Activated CD4-positive, alpha-beta T cell treated with anti-CD3 and anti-CD28 coated beads for 24 hours (primary cell): ENCODE data around the gene DHCR24.

Experiments
- DNase-seq, 2 donors: peaks; one replicate each; pipeline ENCODE4 v3.0.0-alpha.2; 2020; ENCODE audit warnings: low read depth in 2 of 2

DHCR24 gene

GRCh38 chr1:54815086-54815876, 71.7 kb downstream of the DHCR24 start:
- DNase-seq = no peak

GRCh38 chr1:54814571-54814970, 72.4 kb downstream of the DHCR24 start:
- no peak for DNase-seq

DNA sequence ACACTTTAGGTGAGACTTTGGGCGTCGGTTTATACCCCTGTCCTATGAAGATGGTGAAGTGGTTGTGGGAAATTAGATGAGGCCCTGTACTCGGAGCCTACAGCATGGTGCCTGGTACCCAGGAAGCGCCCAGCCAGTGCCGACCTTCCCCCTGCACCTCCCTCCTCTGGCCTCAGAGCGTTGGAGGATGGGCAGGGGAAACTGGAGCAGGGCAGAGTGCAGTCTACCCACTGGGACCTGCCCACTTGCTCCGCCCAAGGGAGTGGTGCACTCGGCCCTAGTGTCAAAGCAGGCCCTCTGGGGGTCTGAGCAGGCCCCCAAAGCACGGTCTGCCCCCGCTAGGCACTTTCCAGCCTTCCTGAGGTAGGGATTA, 72.9 kb downstream of the DHCR24 start:
- DNase-seq = no peak

DNA sequence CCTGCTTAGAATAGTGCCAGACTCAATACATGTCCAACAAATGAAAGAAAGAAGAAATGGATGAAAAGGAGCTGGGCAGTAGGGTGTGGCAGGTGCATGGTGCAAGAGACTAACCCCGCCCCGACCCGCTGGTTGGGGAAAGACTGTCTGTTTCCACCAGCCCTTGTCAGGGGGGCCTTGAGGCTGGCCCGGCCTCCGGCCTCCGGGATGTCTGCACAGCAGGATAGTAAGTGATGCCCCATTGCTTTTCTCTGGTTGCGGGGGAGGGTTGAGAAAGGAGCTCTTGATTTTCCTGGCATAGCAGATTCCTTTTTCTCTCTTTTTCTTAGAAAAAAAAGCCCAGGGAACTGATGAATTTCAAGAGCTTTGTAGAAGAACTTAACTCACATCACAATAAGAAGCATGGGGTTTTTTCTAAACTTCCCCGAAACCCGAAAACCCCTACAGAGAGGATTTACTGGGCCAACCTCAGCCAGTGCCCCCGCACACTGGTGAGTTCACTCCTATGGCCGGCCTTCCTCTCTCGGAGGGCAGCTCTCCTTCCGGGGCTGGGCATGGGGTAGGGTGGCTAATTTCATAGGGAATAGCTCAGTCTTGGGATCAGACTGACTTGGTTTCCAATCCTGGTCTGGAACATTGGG, 73.4 kb downstream of the DHCR24 start:
- no peak for DNase-seq

DNA sequence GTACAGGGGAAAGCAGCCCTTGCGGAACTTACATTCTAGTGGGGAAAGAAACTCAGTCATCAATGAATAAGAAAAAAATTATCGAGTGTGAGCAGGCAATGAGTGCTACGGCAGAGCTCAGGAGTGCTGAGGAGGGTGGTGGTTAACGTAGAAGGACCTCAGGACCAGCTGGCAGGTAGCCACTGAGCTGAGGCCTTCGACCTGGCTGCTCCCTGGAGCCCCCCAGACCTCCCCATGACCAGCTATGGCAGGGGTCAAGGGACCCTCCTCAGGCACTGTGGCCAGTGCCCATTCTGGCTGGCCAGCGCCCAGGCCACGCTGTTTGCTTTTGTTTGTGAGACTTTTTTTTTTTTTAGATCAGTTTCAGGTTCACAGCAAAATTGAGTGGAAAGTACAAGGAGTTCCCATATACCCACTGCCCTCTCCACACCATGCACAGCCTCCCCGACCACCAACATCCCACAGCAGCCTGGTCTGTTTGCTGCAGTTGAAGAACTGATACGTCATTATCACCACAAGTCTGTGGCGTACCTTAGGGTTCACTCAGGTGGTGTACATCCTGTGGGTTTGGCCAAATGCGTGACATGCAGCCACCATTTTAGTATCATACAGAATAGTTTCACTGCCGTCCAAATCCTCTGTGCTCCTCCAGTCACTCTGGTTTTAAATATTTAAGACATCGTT, 74.1 kb downstream of the DHCR24 start:
- no peak for DNase-seq

- no peak for DNase-seq
Measured at GRCh38 chr1:54811739-54812655, 75.0 kb downstream of the DHCR24 start.

- DNase-seq = no peak
Measured at GRCh38 chr1:54811066-54811465, 75.9 kb downstream of the DHCR24 start.

DNA sequence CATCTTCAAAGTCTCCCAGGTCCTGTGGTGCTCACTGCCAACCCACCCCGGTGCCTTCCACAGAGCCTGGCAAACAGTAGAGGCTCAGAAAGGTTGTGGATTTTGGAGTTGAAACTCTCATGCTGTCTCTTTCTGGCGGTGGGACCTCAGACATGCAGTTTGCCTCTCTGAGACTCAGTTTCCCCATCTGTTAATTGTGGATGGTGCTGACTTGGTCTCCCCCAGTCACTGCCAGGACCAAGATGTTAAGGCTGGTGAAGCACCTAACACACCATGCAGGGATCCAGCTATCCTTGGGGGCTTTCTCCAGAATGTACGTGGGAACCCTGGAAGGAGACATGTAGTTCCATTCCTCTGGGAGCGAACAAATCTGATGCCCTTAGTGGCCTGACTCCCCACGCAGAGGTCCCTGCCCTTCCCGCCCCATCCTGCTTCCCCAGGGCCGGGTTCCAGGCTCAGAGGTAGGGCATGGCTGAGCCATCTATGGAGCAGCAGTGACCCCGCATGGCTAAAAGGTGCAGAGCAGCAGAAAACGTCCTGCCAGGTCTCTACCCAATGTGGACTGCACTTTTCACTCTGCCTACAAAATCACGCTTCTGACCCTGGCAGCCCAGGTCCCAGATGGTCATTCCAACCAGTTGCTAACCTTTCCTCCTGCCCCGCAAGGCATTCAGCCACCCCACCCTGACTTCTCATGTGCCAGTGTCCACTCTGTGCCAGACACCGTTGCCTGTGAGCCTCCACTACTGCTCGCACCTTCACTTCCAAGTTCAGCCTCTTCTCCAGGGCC, 76.6 kb downstream of the DHCR24 start:
- DNase-seq = peak; percentile 44 to 62

DNA sequence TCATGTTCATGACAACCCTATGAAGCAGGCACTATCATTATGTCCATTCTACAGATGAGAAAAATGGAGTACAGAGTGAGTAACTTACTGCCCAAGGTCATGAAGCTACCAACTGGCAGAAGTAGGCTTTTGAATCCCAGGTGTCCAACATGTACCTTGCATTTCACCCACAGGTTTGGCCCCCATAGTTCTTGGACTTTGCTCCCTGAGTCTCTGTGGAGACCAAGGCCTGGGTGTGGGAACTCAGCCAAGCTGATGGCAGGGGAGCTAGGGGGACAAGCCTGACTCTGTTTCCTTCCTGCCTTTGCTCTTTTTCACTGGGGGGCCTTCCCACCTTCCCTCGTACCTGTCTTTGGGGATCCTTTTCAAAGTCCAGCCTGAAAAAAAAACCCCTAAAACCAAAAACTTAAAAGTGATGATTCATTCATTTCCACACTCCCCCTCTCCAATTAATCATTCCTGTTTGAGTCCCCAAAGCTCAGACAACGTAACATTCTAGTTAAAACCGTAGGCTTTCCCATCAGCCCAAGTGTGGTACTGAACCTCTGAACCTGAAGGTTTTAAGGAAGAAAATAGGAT, 77.4 kb downstream of the DHCR24 start:
- no peak for DNase-seq

- no peak for DNase-seq
Measured at GRCh38 chr1:54808443-54809207, 78.4 kb downstream of the DHCR24 start.

GRCh38 chr1:54807756-54808155, 79.2 kb downstream of the DHCR24 start:
- DNase-seq = no peak

GRCh38 chr1:54806931-54807611, 79.9 kb downstream of the DHCR24 start:
- no peak for DNase-seq

DNA sequence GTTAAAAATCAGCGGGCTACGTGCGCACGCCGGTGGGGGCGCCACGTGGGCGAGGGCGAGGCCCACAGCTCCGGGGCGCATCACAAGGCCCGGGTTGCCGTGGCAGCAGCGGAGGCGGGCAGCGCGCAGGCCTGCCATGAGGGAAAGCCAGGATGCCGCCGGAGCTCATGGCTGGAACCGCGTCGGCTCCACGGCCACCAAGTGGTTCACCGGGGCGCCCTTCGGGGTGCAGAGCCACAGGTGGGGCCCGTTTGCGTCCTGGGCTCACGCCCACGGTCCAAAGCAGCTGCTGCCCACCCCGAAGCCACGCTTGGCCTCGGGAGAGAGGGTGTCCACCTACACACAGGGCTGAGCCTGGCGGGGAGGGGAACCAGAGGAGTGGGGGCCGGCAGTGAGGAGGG, 81.0 kb downstream of the DHCR24 start:
- no peak for DNase-seq

DNA sequence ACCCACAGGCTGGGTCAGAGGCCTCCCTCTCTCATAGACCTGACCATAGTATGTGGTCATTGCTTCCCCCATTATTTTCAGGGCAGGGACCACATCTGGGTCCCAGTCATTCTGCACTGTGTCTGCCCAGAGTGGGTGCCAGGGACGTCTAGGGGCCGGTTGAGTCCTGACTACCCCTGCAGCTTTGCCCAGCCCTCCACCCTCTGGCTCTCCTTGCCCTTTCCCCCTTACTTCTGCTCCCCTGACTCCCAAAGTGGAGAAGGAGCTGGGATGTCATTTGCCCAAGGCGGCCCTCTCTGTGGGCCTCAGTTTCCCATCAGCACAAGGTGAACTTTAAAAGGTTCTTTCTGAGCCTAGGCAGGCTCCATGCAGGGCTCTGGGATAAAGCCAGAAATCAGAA, 81.5 kb downstream of the DHCR24 start:
- no peak for DNase-seq

DNA sequence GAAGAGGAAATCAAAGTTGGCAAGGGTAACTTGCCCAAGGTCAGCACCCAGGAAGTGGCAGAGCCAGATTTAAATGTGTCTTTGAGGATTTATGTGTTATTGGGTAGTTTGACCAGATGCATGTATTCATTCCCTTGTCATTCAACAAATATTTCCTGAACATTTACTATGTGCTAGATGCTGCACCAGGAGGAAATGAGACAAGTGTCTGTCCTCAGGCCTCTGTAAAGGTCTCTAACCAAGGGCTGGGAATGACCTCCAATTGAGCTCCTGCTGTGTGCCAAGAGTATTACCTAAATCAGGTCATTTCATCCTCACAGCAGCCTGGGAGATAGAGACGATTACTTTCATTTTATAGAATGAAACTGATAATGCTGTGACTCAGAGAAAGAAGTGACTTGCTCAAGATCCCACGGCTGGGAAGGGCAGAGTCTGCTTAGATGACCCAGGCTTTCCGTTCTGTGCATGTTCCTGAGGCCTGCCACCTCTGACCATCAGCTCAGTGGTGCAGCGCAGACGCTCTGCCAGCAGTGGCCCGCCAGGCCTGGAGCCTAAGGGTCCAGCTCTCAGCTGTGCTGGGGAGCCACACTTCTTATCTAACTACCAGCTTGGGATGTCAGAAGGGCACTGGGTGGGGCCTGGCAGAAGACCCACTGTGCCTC, 82.4 kb downstream of the DHCR24 start:
- no peak for DNase-seq

DNA sequence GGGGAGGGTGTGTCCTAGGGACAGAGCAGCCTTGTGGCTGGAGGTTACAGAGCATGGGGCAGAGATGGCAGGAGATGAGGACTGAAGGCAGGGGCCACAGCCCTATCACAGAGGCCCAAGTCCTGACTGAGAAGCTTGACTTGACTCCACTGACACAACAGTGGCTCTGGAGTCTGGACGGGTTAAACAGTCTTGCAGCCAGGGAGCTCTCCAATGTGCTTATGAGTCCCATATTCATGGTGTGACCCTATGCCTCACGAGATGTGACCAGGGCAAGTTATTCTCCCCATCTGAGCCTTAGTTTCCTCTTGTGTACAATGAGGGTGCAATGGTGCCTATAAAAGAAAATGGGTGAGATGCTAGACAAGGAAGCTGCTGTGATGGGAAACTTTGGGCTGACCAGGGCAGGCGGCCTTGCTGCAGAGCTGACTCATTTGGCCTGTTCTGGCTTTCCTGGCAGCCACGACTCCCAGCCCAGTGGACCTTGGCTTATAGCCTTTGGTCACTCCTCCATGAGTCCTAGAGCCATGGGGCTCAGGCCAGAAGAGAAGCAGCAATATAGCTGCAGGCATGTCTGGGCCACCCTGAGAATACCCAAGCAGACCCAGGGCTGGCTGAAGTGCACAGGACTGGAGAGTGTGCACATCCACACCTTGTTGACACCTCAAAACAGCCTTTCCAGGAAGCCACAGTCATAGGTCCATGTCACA, 83.1 kb downstream of the DHCR24 start:
- DNase-seq = no peak

- DNase-seq = peak; percentile 47 to 51
Measured at GRCh38 chr1:54800899-54801759, 85.9 kb downstream of the DHCR24 start, which contains the start of gene TTC22. TSS of gene TTC22 (minus strand) at chr1:54801323. CDS start at chr1:54801163, 160 bp downstream.
